Retina (tissue), 1 donor: ENCODE results near the gene WDR4.

Experiments
- DNase-seq: peaks from one replicate; pipeline ENCODE4 v3.0.0-alpha.2; 2016

WDR4 gene

DNA sequence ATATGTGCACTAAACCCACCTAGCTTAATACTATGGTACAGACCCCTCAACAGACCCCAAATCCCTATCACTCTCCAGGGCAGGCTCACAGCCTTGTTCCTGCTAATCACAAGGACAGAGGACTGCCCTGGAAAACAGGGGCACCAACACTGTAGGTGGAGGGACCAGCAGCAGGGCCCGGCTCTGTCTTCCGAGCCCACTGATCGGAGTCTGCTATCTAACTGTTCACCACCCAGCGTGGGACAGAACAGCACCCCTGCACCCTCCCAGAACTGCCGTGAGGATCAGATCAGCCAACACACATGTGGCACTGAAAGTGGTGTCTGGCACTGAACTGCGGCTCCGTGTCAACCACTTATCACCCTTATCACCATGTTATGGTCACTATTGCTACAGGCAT lies 6.2 kb downstream of the WDR4 start:
- no peak for DNase-seq

- DNase-seq, result no peak
Observed at GRCh38 chr21:42868196-42868595, 11.1 kb downstream of the WDR4 start.

DNA sequence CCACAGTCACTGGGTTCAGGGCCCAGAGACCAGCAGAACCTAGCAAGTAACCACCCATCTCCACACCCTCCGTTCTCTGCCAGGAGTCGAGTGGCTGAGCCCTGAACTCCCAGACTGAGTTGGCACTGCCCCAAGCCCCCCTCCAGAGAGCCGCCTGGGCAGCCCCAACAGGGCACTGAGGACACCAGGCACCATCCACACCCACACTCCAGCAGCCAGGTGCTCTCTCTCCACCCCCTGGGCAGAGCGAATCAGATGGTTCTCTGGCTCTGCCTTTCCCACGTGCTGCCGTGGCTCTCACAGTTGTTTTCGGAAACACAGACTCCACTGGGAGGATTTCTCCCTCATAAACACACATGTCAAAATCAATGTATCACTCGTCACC lies 13.6 kb downstream of the WDR4 start:
- no peak for DNase-seq

- no peak for DNase-seq
Observed at GRCh38 chr21:42864815-42865775, 14.2 kb downstream of the WDR4 start.

DNA sequence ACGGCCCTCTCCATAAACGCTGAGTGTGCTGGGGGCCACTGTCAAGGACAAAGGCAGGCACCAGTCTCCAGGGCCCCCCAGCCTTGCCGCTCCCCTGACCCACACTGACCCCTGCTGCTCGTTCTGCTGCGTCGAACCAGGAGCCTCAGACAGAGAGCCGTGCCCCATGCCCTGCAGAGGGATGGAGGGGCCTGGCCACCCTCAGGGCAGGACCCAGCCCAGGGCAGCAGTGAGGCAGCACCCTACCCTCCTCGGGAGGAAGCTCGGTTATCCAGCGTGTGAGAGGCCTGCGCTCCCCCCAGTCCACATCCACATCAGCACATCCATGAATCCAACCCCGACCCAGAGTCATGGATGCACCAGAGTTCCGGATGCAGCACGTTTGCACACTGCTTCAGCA lies 15.1 kb downstream of the WDR4 start:
- DNase-seq, result no peak

- no peak for DNase-seq
Observed at GRCh38 chr21:42863504-42863870, 15.9 kb downstream of the WDR4 start.

GRCh38 chr21:42862774-42863503 lies 16.4 kb downstream of the WDR4 start:
- no peak for DNase-seq

- DNase-seq, result no peak
Observed at GRCh38 chr21:42861848-42862400, 17.4 kb downstream of the WDR4 start.

- DNase-seq, result no peak
Observed at GRCh38 chr21:42861311-42861847, 18.0 kb downstream of the WDR4 start.

GRCh38 chr21:42860345-42860744 lies 19.0 kb downstream of the WDR4 start:
- DNase-seq, result no peak

- no peak for DNase-seq
Observed at GRCh38 chr21:42859891-42860230, 19.5 kb downstream of the WDR4 start.

DNA sequence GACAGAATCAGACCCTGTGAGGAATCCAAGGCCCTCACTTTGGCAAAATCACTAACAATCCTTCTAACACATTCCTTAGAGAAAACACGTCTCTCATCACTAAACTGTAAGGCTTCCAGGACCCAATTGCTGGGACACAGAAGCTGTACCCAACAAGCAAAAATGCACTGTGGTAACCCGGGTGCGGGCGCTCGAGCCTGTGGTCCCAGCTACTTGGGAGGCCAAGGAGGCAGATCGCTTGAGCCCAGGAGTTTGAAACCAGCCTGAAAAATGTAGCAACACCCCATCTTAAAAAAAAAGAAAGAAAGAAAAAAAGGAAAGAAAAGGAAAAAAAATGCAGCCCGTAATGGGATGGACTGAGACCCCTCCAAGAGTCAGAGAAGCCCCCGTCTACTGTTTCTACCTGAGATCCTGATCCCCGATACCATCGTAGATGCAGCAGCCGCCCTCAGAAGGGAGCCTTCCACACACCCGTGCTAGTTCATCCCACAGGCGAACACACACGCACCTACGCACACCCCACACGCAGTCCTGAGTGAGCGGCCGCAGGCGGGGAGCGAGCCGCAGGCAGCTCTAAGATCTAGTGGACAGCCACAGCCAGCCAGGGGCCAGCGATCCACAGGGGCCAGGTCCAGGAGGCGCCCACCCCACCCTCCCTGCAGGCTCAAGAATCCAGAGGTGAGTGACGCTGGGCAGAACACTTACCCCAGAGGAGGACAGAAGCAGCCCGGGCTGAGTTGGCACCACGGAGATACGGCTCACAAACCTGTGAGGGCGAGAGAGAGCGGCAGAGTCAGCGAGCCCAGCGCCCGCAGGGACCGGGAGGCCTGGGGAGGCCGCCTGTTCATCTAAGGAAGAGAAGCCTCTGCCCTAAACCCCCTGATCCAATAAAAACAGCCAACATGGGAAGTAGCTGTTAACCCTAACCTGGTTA lies 20.1 kb downstream of the WDR4 start:
- DNase-seq, result no peak

GRCh38 chr21:42858185-42858847 lies 21.0 kb downstream of the WDR4 start:
- DNase-seq, result no peak

DNA sequence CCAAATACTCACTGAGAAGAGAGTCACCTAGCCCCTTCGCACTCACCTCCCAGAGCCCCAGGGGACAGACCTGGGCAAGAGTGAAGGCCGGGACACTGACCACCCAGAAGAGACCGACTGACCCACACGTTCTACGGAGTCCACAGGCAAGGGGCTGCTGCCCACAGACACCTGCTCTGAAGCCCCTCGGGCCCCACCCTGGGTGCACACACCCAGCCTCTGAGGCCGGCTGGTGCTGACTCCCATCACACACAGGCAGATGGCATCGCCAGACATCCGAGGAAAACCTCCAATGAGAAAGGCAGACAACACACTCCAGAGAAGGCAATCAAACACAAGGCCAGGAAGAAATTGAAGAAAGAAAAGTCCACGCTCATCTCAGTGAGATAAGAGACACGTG lies 22.1 kb downstream of the WDR4 start:
- no peak for DNase-seq

- DNase-seq, result no peak
Observed at GRCh38 chr21:42855937-42856335, 23.4 kb downstream of the WDR4 start.

GRCh38 chr21:42855171-42855936 lies 24.0 kb downstream of the WDR4 start:
- no peak for DNase-seq

- DNase-seq, result no peak
Observed at GRCh38 chr21:42854246-42855010, 24.9 kb downstream of the WDR4 start.

- no peak for DNase-seq
Observed at GRCh38 chr21:42853621-42854020, 25.7 kb downstream of the WDR4 start.

DNA sequence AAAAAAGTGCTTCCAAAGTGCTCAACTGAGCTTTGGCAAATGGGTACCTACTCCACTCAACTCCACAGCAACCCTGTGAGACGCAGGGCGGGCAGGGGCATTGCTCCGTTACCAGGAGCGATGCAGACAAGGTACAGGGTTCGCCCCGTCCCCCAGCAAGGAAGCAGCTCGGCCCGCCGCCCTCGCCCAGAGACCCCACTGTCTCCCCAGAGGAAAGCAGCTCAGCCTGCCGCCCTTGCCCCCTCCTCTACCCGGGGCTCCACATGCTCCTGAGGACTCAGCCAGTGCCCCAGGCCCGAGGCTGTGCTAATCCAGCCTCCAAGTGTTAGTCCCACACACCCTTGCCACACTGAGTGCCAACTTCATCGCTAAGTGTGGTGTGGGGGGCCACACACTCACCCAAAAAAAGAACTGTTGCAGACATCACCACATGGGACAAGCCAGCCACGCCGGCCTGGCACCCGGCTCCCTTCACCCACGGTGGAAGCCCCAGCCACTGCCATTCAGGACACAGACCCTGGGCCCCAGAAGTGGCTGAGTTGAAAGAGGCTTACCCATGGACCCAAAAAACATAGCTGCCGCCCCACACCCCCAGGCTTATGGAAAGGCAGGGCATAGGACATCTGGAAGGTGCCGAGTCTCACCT lies 26.3 kb downstream of the WDR4 start:
- DNase-seq, result no peak
